AG04450 (cell line): Measurements from ENCODE around the gene KIZ. TPM values are rescaled to one million over a fixed set of nuclear protein-coding genes. Genes with fewer than 3 reads are reported as not detected.

Source experiments
- CTCF ChIA-PET: fragments of 300-600, 350-600 bp; formaldehyde crosslinking; extraction: SDS; loops from one replicate; lab custom pipeline; 2022; ENCODE audit warnings: antibody characterized with exemption, inconsistent platforms; lab: Charles Lee
- POLR2A ChIA-PET: fragments of 350-600 bp; formaldehyde crosslinking; extraction: SDS; loops from one replicate; lab custom pipeline; 2021; ENCODE audit warnings: antibody characterized with exemption, inconsistent platforms; lab: Yijun Ruan, JAX
- DNase-seq: peaks from one replicate; pipeline ENCODE4 v3.0.0-alpha.2; 2011; ENCODE audit warnings: low read depth, low spot score
- H3K27ac ChIP-seq: one replicate; pipeline ENCODE4 v1.5.1; 2012; ENCODE audit warnings: low read depth, low read length, control low read depth
- H3K27me3 ChIP-seq: one replicate; pipeline ENCODE4 v1.6.0; 2012; ENCODE audit warnings: low read length; ENCODE audit not compliant: control insufficient read depth, insufficient read depth
- H3K4me3 ChIP-seq: 2 replicates; pipeline ENCODE4 v1.5.1; 2011; ENCODE audit warnings: mild to moderate bottlenecking, low read depth, low read length, control low read depth
- H3K9me3 ChIP-seq: 2 replicates; pipeline ENCODE4 v1.5.1; 2012; ENCODE audit warnings: low read length; ENCODE audit not compliant: control insufficient read depth, insufficient read depth
- CTCF ChIP-seq: IDR thresholded peaks from 2 replicates; pipeline ENCODE4 v1.5.1; 2011; ENCODE audit warnings: low read depth, low read length, control low read depth, inconsistent platforms
- polyA plus RNA-seq: library from polyadenylated mRNA; depleted of rRNA; stranded (reverse); fragments of >200 nt; gene quantifications from 2 replicates; pipeline ENCODE4 v1.2.3, GENCODE V29; 2011; rRNA removed
- small RNA-seq: library from RNA; depleted of rRNA; stranded (forward); fragments of <200 nt; gene quantifications from one replicate; pipeline ENCODE3, GENCODE V24; 2012; ENCODE audit warnings: low read depth; ENCODE audit not compliant: insufficient read length

KIZ gene
- polyA plus RNA-seq, 1 experiment, result 26.1 TPM

GRCh38 chr20:21286775-21287174 lies 160.9 kb downstream of the KIZ start:
- no peaks in the 10 kb centered on the region for H3K9me3 ChIP-seq
- no peak for DNase-seq
- ChIA-PET POLR2A (no interaction called here), CTCF (no interaction called here)
- peaks cover 5% of the 10 kb centered on the region for H3K27me3 ChIP-seq
- no peak overlapping the region for H3K27ac ChIP-seq
- H3K4me3 ChIP-seq, result no peak overlapping the region
- no peak for TF ChIP-seq CTCF

- H3K27me3 ChIP-seq, result peaks cover 5% of the 10 kb centered on the region
- DNase-seq, result no peak
- no peaks in the 10 kb centered on the region for H3K9me3 ChIP-seq
- H3K4me3 ChIP-seq, result no peak overlapping the region
- TF ChIP-seq CTCF, result no peak
- H3K27ac ChIP-seq, result no peak overlapping the region
- ChIA-PET POLR2A (no interaction called here), CTCF (interaction anchor here (1.5 kb wide), 1 partner anchor 53 kb away, joined by 5 read pairs; no protein-coding TSS in a partner anchor)
Measured at GRCh38 chr20:21288587-21289370, 162.9 kb downstream of the KIZ start.

- TF ChIP-seq CTCF, result no peak
- H3K9me3 ChIP-seq, result no peaks in the 10 kb centered on the region
- no peak overlapping the region for H3K27ac ChIP-seq
- peaks cover 5% of the 10 kb centered on the region for H3K27me3 ChIP-seq
- H3K4me3 ChIP-seq, result no peak overlapping the region
- no peak for DNase-seq
- POLR2A ChIA-PET, result no interaction called here
- CTCF ChIA-PET, result interaction anchor here (1.5 kb wide), 1 partner anchor 54 kb away, joined by 5 read pairs; no protein-coding TSS in a partner anchor
Measured at GRCh38 chr20:21289651-21290050, 163.8 kb downstream of the KIZ start.

- Histone ChIP-seq H3K4me3 (no peak overlapping the region), H3K27ac (no peak overlapping the region), H3K9me3 (no peaks in the 10 kb centered on the region), H3K27me3 (peaks cover 12% of the 10 kb centered on the region)
- CTCF ChIA-PET, result no interaction called here
- TF ChIP-seq CTCF, result no peak
- no peak for DNase-seq
- POLR2A ChIA-PET, result no interaction called here
Measured at GRCh38 chr20:21291026-21291425, 165.1 kb downstream of the KIZ start.

- POLR2A ChIA-PET, result no interaction called here
- Histone ChIP-seq H3K9me3 (no peaks in the 10 kb centered on the region), H3K27ac (no peak overlapping the region), H3K27me3 (peaks cover 12% of the 10 kb centered on the region), H3K4me3 (no peak overlapping the region)
- TF ChIP-seq CTCF, result no peak
- CTCF ChIA-PET, result interaction anchor here (2.1 kb wide), 1 partner anchor 59 kb away, joined by 10 read pairs; no protein-coding TSS in a partner anchor
- DNase-seq, result no peak
Measured at GRCh38 chr20:21294755-21295154, 168.9 kb downstream of the KIZ start.

Small RNA genes lying within 50 kb of the gene (small RNA-seq; reads per million reads assigned to genes)
- gene RNA5SP477, result not detected

Other genes starting within 250 kb of the KIZ start
- not detected in 2 replicates for gene LINC00237, start 19.7 kb upstream of the KIZ start, polyA plus RNA-seq
- gene XRN2, start 177.2 kb downstream of the KIZ start, polyA plus RNA-seq, result 96.7 and 120 TPM in 2 replicates